IMR-90 (cell line): Measurements from ENCODE around the gene WFDC5. TPM values are rescaled to one million over a fixed set of nuclear protein-coding genes. Genes with fewer than 3 reads are reported as not detected.

Experiments used
- ATAC-seq: fragments of 200-7000 bp; cut with Tn5 transposase; 2 replicates; pipeline ENCODE4 v1.9.1; 2020; ENCODE audit warnings: low read depth, mild to moderate bottlenecking, moderate library complexity
- BruUV-seq: library from RNA; stranded (reverse); fragments of 400-500 nt; replicated peaks from 2 replicates; lab custom pipeline; 2021; lab: Mats Ljungman, UMichigan
- CTCF ChIA-PET: fragments of 300-600 bp; formaldehyde crosslinking; extraction: SDS; loops from one replicate; lab custom pipeline; 2021; ENCODE audit warnings: antibody characterized with exemption; lab: Yijun Ruan, JAX
- POLR2A ChIA-PET: fragments of 300-600 bp; sonication (Branson Sonifier 250); formaldehyde crosslinking; loops from one replicate; lab custom pipeline; 2022; ENCODE audit warnings: antibody characterized with exemption; ENCODE audit not compliant: unreplicated experiment; lab: Charles Lee
- DNase-seq: peaks from one replicate; pipeline ENCODE4 v3.0.0; 2013
- H2AFZ ChIP-seq: replicated peaks from 2 replicates; pipeline ENCODE3; 2013; ENCODE audit warnings: low read length, mild to moderate bottlenecking; ENCODE audit not compliant: poor library complexity
- H2AK5ac ChIP-seq: 2 replicates; pipeline ENCODE4 v1.6.1; 2013; ENCODE audit warnings: low read depth, low read length, inconsistent platforms
- H2AK9ac ChIP-seq: replicated peaks from 2 replicates; pipeline ENCODE3; 2013; ENCODE audit warnings: mild to moderate bottlenecking, low read depth, low read length, moderate library complexity; ENCODE audit not compliant: poor library complexity
- H2BK120ac ChIP-seq: 2 replicates; pipeline ENCODE4 v1.6.1; 2013; ENCODE audit warnings: low read depth, low read length, inconsistent platforms
- H2BK15ac ChIP-seq: 3 replicates; pipeline ENCODE4 v1.6.1; 2013; ENCODE audit warnings: low read depth, low read length, inconsistent platforms
- H2BK20ac ChIP-seq: 2 replicates; pipeline ENCODE4 v1.6.1; 2013; ENCODE audit warnings: low read depth, mild to moderate bottlenecking, inconsistent platforms, low read length, moderate library complexity
- H2BK5ac ChIP-seq: 2 replicates; pipeline ENCODE4 v1.6.1; 2013; ENCODE audit warnings: mild to moderate bottlenecking, low read depth, low read length, inconsistent platforms; ENCODE audit not compliant: poor library complexity, severe bottlenecking
- H3K14ac ChIP-seq: replicated peaks from 2 replicates; pipeline ENCODE4 v1.6.1; 2013; ENCODE audit warnings: low read depth, low read length, inconsistent platforms
- H3K18ac ChIP-seq: 2 replicates; pipeline ENCODE4 v1.6.1; 2013; ENCODE audit warnings: low read depth, low read length, control low read depth
- H3K23ac ChIP-seq: 2 replicates; pipeline ENCODE4 v1.6.1; 2013; ENCODE audit warnings: low read depth, low read length, inconsistent platforms
- H3K27ac ChIP-seq: 2 replicates; pipeline ENCODE4 v1.5.1; 2013; ENCODE audit warnings: mild to moderate bottlenecking, control low read depth, low read length; ENCODE audit not compliant: insufficient read depth
- H3K27me3 ChIP-seq: 2 replicates; pipeline ENCODE4 v1.6.1; 2013; ENCODE audit warnings: low read length; ENCODE audit not compliant: control insufficient read depth, insufficient read depth
- H3K36me3 ChIP-seq: 2 replicates; pipeline ENCODE4 v1.6.1; 2013; ENCODE audit warnings: low read length, mixed read lengths; ENCODE audit not compliant: control insufficient read depth, insufficient read depth
- H3K4ac ChIP-seq: 2 replicates; pipeline ENCODE4 v1.6.1; 2013; ENCODE audit warnings: low read depth, low read length, inconsistent platforms
- H3K4me1 ChIP-seq: 2 replicates; pipeline ENCODE4 v1.6.1; 2013; ENCODE audit warnings: low read length, mixed read lengths; ENCODE audit not compliant: control insufficient read depth, insufficient read depth
- H3K4me2 ChIP-seq: 2 replicates; pipeline ENCODE4 v1.6.1; 2013; ENCODE audit warnings: low read depth, mild to moderate bottlenecking, control low read depth, low read length, moderate library complexity
- H3K4me3 ChIP-seq: 2 replicates; pipeline ENCODE4 v1.5.1; 2013; ENCODE audit warnings: low read depth, mild to moderate bottlenecking, control low read depth, low read length, moderate library complexity; ENCODE audit not compliant: insufficient read depth
- H3K56ac ChIP-seq: 2 replicates; pipeline ENCODE4 v1.6.1; 2013; ENCODE audit warnings: low read length, inconsistent platforms; ENCODE audit not compliant: insufficient read depth; ENCODE audit errors: extremely low read depth
- H3K79me1 ChIP-seq, 2 experiments: 2 replicates each; pipeline ENCODE4 v1.6.1; 2013; ENCODE audit warnings: low read length in 2 of 2, inconsistent platforms in 1 of 2, low read depth in 1 of 2
- H3K9ac ChIP-seq: 2 replicates; pipeline ENCODE4 v1.6.1; 2013; ENCODE audit warnings: low read depth, low read length, control low read depth
- H3K9me1 ChIP-seq: 2 replicates; pipeline ENCODE4 v1.6.1; 2013; ENCODE audit warnings: low read length, inconsistent platforms; ENCODE audit not compliant: insufficient read depth
- H3K9me3 ChIP-seq: 2 replicates; pipeline ENCODE4 v1.6.1; 2013; ENCODE audit warnings: low read length; ENCODE audit not compliant: control insufficient read depth, insufficient read depth
- H4K20me1 ChIP-seq: 2 replicates; pipeline ENCODE4 v1.6.1; 2013; ENCODE audit warnings: low read length, inconsistent platforms; ENCODE audit not compliant: insufficient read depth
- H4K5ac ChIP-seq: 2 replicates; pipeline ENCODE4 v1.6.1; 2013; ENCODE audit warnings: mild to moderate bottlenecking, low read depth, low read length, control low read depth
- H4K8ac ChIP-seq, 2 experiments: 2 replicates each; pipeline ENCODE4 v1.6.1; 2013; ENCODE audit warnings: low read depth in 2 of 2, low read length in 2 of 2, control low read depth in 1 of 2, inconsistent platforms in 1 of 2
- H4K91ac ChIP-seq: 2 replicates; pipeline ENCODE4 v1.6.1; 2013; ENCODE audit warnings: low read depth, low read length, inconsistent platforms; ENCODE audit not compliant: insufficient read depth
- BHLHE40 ChIP-seq: fragments of 150-350 bp; IDR thresholded peaks from 2 replicates; pipeline ENCODE4 v1.6.1; 2016; ENCODE audit warnings: mild to moderate bottlenecking, low read depth, low read length
- CEBPB ChIP-seq: IDR thresholded peaks from 2 replicates; pipeline ENCODE4 v1.6.1; 2012; ENCODE audit warnings: low read depth, low read length, improper control_type of control experiment
- CHD1 ChIP-seq: IDR thresholded peaks from 2 replicates; pipeline ENCODE4 v1.6.1; 2012; ENCODE audit warnings: low read depth, low read length, improper control_type of control experiment
- FOS ChIP-seq: fragments of 150-350 bp; IDR thresholded peaks from 2 replicates; pipeline ENCODE4 v1.6.1; 2016; ENCODE audit warnings: low read depth, low read length
- MAFK ChIP-seq: IDR thresholded peaks from 2 replicates; pipeline ENCODE4 v1.6.1; 2012; ENCODE audit warnings: low read depth, low read length, improper control_type of control experiment
- MAZ ChIP-seq: IDR thresholded peaks from 2 replicates; pipeline ENCODE4 v1.6.1; 2012; ENCODE audit warnings: low read depth, mild to moderate bottlenecking, low read length, improper control_type of control experiment, moderate library complexity, borderline replicate concordance
- NFE2L2 ChIP-seq: fragments of 150-350 bp; IDR thresholded peaks from 2 replicates; pipeline ENCODE4 v1.6.1; 2016; ENCODE audit warnings: low read depth, mild to moderate bottlenecking, low read length
- POLR2A ChIP-seq: IDR thresholded peaks from 2 replicates; pipeline ENCODE4 v1.6.1; 2012; ENCODE audit warnings: mild to moderate bottlenecking, low read depth, low read length
- RCOR1 ChIP-seq: IDR thresholded peaks from 2 replicates; pipeline ENCODE4 v1.6.1; 2012; ENCODE audit warnings: mild to moderate bottlenecking, low read length, improper control_type of control experiment; ENCODE audit not compliant: insufficient replicate concordance
- WGBS, 2 experiments: methylation state at CpG; one replicate each; pipeline versions ENCODE4 v1.1.5 to v1.1.7; 2013; ENCODE audit warnings: missing lambda C conversion rate in 2 of 2; ENCODE audit not compliant: insufficient read length in 1 of 2; ENCODE audit errors: extremely low coverage in 2 of 2; 5-methylcytosine and 5-hydroxymethylcytosine counted together
- dilution Hi-C: fragments of 300-500 bp; cut with HindIII; formaldehyde crosslinking; loops from one replicate; pipeline ENCODE4 v1.14.3; 2018; ENCODE audit warnings: low sequenced_read_pairs; ENCODE audit not compliant: unreplicated experiment
- in situ Hi-C: fragments of 300-500 bp; cut with MboI; formaldehyde crosslinking; loops from 3 replicates; pipeline ENCODE4 v1.14.3; 2019; ENCODE audit warnings: low sequenced_read_pairs, inconsistent platforms, mixed read lengths
- intact Hi-C: fragments of 100-400 bp; cut with micrococcal nuclease; formaldehyde crosslinking; loops from 2 replicates; pipeline ENCODE4 v1.10.0; 2022
- polyA plus RNA-seq, 3 experiments: library from polyadenylated mRNA; depleted of rRNA; stranded (reverse); fragments of >200 nt; gene quantifications; 2 replicates each; pipeline ENCODE4 v1.2.3, GENCODE V29; 2012; ENCODE audit warnings: low replicate concordance in 1 of 3
- total RNA-seq: library from RNA; depleted of rRNA; stranded (reverse); fragments of >200 nt; gene quantifications from 2 replicates; pipeline ENCODE4 v1.2.3, GENCODE V29; 2012
- TF ChIP-seq, protein P1 (sequence below): conservative IDR thresholded peaks from 2 replicates; pipeline ENCODE4 v1.5.1; 2012; ENCODE audit warnings: mild to moderate bottlenecking, low read depth, low read length, improper control_type of control experiment
- TF ChIP-seq, protein P2 (sequence below): fragments of 150-350 bp; IDR thresholded peaks from 2 replicates; pipeline ENCODE4 v1.6.1; 2017; ENCODE audit warnings: mild to moderate bottlenecking, antibody characterized with exemption, low read length, low read depth

The WFDC5 gene
- total and polyA plus RNA-seq, 2 of the 4 experiments (the other 2 are of a cell fraction) = not detected

DNA sequence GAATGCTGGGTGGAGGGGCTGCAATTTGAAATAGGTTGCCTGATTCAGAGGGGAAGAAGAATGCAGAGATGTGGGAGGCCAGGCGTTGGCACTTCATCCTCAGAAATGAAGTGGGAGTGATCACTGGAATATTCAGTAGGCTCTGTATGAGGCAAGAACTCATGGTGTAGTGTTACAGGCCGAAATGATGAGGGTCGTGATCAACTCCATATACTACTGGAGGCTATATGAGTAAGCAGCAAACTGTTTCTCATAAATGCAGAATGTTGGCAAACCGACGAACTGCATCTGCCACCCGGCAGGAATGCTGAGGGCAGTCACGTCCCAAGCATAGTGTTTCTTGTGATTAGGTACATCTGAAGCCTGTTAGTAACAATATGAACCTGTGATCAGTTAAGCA lies 26.7 kb downstream of the WFDC5 start:
- Histone ChIP-seq H2AK5ac (peak overlapping the region; percentile 91; the same call in 1 of the 2 replicates), H3K27me3 (no peaks in the 10 kb centered on the region), H3K27ac (peak overlapping the region; percentile 90), H3K9me3 (no peaks in the 10 kb centered on the region), H2AFZ (peak overlapping the region; percentile 78), H3K4me3 (no peak overlapping the region), H4K5ac (peak overlapping the region; percentile 77), H4K20me1 (no peaks in the 10 kb centered on the region), H3K23ac (peak overlapping the region; percentile 42; the same call in 1 of the 2 replicates), H3K4me2 (peak overlapping the region; percentile 50), H3K9ac (peak overlapping the region; percentile 37), H2BK5ac (peak overlapping the region; percentile 99), H3K56ac (peak overlapping the region; percentile 58), H2BK15ac (peak overlapping the region; percentile 91), H4K91ac (peak overlapping the region; percentile 92), H2BK20ac (peak overlapping the region; percentile 88), H2BK120ac (peak overlapping the region; percentile 87), H3K18ac (peak overlapping the region; percentile 87), H3K14ac (peak overlapping the region; percentile 1; the same call in 1 of the 2 replicates), H3K36me3 (no peaks in the 10 kb centered on the region), H3K4me1 (peaks cover 11% of the 10 kb centered on the region), H3K9me1 (no peaks in the 10 kb centered on the region), H4K8ac (peak overlapping the region; percentile 86 to 88), H2AK9ac (peak overlapping the region; percentile 68), H3K79me1 (no peaks in the 10 kb centered on the region), H3K4ac (peak overlapping the region; percentile 85)
- intact Hi-C loops (loop anchor here (5.0 kb wide), 1 partner anchor 36 kb away; no protein-coding TSS in a partner anchor), in situ Hi-C loops (loop anchor here (5.0 kb wide), 1 partner anchor 41 kb away; no protein-coding TSS in a partner anchor), dilution Hi-C loops (no loop called here)
- peak; percentile 94 for ATAC-seq
- CTCF ChIA-PET = interaction anchor here (0.6 kb wide), 1 partner anchor 23 kb away, joined by 3 read pairs; no protein-coding TSS in a partner anchor
- peak; percentile 32; the same call in 1 of the 2 replicates for TF ChIP-seq NFE2L2
- TF ChIP-seq FOS = peak; percentile 36; the same call in 1 of the 2 replicates
- TF ChIP-seq POLR2A = no peak
- TF ChIP-seq MAFK = peak; percentile 7; the same call in 1 of the 2 replicates
- TF ChIP-seq, protein P1, sequence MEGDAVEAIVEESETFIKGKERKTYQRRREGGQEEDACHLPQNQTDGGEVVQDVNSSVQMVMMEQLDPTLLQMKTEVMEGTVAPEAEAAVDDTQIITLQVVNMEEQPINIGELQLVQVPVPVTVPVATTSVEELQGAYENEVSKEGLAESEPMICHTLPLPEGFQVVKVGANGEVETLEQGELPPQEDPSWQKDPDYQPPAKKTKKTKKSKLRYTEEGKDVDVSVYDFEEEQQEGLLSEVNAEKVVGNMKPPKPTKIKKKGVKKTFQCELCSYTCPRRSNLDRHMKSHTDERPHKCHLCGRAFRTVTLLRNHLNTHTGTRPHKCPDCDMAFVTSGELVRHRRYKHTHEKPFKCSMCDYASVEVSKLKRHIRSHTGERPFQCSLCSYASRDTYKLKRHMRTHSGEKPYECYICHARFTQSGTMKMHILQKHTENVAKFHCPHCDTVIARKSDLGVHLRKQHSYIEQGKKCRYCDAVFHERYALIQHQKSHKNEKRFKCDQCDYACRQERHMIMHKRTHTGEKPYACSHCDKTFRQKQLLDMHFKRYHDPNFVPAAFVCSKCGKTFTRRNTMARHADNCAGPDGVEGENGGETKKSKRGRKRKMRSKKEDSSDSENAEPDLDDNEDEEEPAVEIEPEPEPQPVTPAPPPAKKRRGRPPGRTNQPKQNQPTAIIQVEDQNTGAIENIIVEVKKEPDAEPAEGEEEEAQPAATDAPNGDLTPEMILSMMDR = no peak
- no peak for TF ChIP-seq RCOR1
- no peak for TF ChIP-seq CHD1
- TF ChIP-seq CEBPB = peak; percentile 96
- TF ChIP-seq BHLHE40 = peak; percentile 57; the same call in 1 of the 2 replicates
- TF ChIP-seq MAZ = no peak
- TF ChIP-seq, protein P2, sequence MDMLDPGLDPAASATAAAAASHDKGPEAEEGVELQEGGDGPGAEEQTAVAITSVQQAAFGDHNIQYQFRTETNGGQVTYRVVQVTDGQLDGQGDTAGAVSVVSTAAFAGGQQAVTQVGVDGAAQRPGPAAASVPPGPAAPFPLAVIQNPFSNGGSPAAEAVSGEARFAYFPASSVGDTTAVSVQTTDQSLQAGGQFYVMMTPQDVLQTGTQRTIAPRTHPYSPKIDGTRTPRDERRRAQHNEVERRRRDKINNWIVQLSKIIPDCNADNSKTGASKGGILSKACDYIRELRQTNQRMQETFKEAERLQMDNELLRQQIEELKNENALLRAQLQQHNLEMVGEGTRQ = no peak; the same call in 1 of the 2 replicates
- DNase-seq = peak; percentile 96
- POLR2A ChIA-PET = no interaction called here
- no TSS peak for BruUV-seq
- 0% methylated on average over 1 of the region's 7 CpGs; no CpG with 5 or more reads in 1 of the 2 experiments for WGBS, 2 experiments
